ENCODE data around the gene ACTRT3.
"Not testable (repeated sequence)": the region's sequence is repeated elsewhere in the genome, so short reads cannot be mapped to it uniquely, and the experiment has no call there.

The ACTRT3 gene

GRCh38 chr3:169772305-169772896 is 3.0 kb upstream of the ACTRT3 start:
- peak; percentile 69 for DNase-seq

GRCh38 chr3:169771497-169772304 is 2.3 kb upstream of the ACTRT3 start:
- peak; percentile 66 for DNase-seq

GRCh38 chr3:169764882-169765612 is 4.3 kb downstream of the ACTRT3 start, which contains the start of gene TERC:
TSS of gene TERC (minus strand) at chr3:169765060.
- peak; percentile 79 for DNase-seq

DNA sequence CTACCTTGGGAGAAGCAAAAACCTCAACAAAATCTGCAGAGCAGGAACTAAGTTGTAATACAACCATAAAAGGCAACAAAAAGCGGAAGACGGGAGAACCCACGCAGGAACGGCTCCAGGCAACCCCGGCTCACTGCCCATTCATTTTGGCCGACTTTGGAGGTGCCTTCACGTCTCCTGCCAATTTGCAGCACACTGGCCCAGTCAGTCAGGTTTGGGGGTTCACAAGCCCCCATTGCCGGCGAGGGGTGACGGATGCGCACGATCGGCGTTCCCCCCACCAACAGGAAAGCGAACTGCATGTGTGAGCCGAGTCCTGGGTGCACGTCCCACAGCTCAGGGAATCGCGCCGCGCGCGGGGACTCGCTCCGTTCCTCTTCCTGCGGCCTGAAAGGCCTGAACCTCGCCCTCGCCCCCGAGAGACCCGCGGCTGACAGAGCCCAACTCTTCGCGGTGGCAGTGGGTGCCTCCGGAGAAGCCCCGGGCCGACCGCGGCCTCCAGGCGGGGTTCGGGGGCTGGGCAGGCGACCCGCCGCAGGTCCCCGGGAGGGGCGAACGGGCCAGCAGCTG is 5.0 kb downstream of the ACTRT3 start:
- DNase-seq = peak; percentile 79

DNA sequence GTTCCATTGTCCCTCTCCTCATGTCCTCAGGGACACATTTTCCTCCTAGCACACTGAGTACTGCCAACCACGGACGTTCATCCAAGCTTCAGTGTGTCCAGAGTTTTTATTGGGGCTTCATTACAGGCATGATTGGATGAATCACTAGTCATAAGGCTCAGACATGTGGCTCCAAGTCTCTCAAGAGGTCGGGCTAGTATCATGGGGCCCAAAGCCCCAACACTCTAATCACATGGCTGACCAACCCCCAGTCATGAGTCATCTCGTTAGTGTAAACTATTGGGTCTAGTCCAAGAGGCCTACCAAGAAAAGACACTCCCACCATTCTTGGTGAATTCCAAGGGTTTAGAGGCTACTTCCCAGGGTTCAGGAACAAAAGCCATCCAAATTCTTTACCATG is 8.9 kb downstream of the ACTRT3 start:
- no peak for DNase-seq

- peak; percentile 23 for DNase-seq
Observed at GRCh38 chr3:169759256-169759655, 10.1 kb downstream of the ACTRT3 start.

GRCh38 chr3:169758359-169758994 is 10.9 kb downstream of the ACTRT3 start:
- no peak for DNase-seq

- DNase-seq = no peak
Observed at GRCh38 chr3:169755488-169755887, 13.9 kb downstream of the ACTRT3 start.

- no peak for DNase-seq
Observed at GRCh38 chr3:169754711-169755110, 14.7 kb downstream of the ACTRT3 start.

- DNase-seq = no peak
Observed at GRCh38 chr3:169751875-169752274, 17.5 kb downstream of the ACTRT3 start.

GRCh38 chr3:169750665-169751064 is 18.7 kb downstream of the ACTRT3 start:
- DNase-seq = no peak

GRCh38 chr3:169748670-169749069 is 20.7 kb downstream of the ACTRT3 start:
- DNase-seq = no peak

DNA sequence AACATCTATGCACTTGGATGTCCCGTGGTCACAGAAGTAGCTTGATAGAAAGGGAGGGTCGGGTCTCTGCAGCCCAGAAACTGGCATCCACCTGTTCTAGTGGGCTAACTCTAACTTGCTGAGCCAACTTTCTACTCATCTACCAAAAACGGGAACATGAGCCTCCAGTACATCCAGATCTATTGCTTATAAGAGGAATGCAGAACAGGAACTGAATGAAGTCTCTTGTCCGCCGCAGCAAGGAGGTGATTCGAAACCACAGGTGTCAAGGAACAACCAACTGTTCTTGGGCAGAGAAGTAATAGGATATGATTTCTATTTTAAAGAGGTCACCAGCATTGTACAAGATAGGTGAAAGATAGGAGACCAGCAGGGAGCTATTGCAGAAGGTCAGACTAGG is 22.4 kb downstream of the ACTRT3 start:
- DNase-seq = no peak

DNA sequence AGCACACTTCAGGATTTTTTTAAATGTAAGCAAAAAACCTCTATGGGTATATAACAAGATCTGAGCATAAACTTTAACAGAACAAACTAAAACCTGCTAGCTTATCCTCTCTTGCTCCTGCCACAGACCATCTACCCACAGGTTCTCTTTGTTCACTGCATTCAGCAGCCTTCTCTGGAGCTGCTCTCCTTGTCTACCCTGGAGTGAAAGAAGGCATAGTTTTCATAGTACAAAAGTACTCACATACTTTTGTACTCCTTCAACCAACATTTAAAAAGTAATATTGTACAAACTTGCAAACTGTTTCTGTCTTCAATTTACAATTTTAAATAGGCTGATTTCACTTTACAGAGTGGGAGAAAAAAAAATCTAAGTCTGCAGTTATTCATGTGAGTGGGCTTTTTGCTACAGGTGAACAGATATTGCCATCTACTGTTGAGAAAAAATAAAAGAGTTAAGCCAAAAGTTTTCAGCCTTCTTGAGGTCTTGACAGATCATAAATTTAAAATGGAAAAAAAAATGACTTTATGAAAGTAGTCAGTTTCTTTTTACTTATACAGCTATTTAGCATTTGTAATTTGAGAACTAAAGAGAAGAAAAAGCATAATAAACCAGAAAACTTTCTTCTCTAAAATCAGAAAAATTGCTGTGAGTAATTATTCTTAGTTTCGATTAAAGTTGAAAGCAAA is 24.9 kb downstream of the ACTRT3 start:
- DNase-seq = no peak

- no peak for DNase-seq
Observed at GRCh38 chr3:169739067-169739466, 30.3 kb downstream of the ACTRT3 start.

DNA sequence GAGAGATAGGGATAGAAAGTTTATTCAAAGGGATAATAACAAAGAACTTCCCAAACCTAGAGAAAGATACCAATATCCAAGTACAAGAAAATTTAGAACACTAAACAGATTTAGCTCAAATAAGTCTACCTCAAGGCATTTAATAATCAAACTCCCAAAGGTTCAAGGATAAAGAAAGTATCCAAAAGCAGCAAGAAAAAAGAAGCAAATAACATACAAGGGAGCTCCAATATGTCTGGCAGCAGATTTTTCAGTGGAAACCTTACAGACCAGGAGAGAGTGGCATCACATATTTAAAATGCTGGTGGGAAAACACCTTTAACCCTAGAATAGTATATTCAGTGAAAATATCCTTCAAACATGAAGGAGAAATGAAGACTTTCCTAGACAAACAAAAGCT is 37.5 kb downstream of the ACTRT3 start:
- not testable (repeated sequence) for DNase-seq

GRCh38 chr3:169722724-169723123 is 46.6 kb downstream of the ACTRT3 start:
- no peak for DNase-seq

DNA sequence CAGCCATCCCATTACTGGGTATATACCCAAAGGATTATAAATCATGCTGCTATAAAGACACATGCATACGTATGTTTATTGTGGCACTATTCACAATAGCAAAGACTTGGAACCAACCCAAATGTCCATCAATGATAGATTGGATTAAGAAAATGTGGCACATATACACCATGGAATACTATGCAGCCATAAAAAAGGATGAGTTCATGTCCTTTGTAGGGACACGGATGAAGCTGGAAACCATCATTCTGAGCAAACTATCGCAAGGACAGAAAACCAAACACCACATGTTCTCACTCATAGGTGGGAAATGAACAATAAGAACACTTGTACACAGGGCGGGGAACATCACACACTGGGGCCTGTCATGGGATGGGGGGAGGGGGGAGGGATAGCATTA is 50.9 kb downstream of the ACTRT3 start:
- DNase-seq = not testable (repeated sequence)
